ENCODE results near the gene FUT8. TPM values are rescaled to one million over a fixed set of nuclear protein-coding genes. Genes with fewer than 3 reads are reported as not detected.

The FUT8 gene
- total RNA-seq, 1 experiment from 2014 or later, result 11.8 TPM

- H3K27me3 Mint-ChIP-seq (ENCODE audit: insufficient read depth, unreplicated experiment), result no peaks in the 10 kb centered on the region
- POLR2A ChIA-PET, result interaction anchor here (0.9 kb wide), 1 partner anchor 8 kb away, joined by 5 read pairs; no protein-coding TSS in a partner anchor
- no peak for DNase-seq (ENCODE audit: unreplicated experiment)
- no peak overlapping the region for H3K27ac Mint-ChIP-seq (ENCODE audit: low read depth, unreplicated experiment)
- intact Hi-C loops (cut with micrococcal nuclease), result no loop called here
- no peaks in the 10 kb centered on the region for H3K36me3 Mint-ChIP-seq (ENCODE audit: insufficient read depth, unreplicated experiment)
- H3K4me1 Mint-ChIP-seq (ENCODE audit: insufficient read depth, unreplicated experiment), result peaks cover 9% of the 10 kb centered on the region
- BruUV-seq (replicated peaks), result no TSS peak
- CTCF ChIA-PET, result no interaction called here
- no peaks in the 10 kb centered on the region for H3K9me3 Mint-ChIP-seq (ENCODE audit: unreplicated experiment)
- no peak overlapping the region for H3K4me3 Mint-ChIP-seq (ENCODE audit: unreplicated experiment)
- no peak for TF ChIP-seq CTCF (IDR thresholded peaks at IDR 0.05; ENCODE audit: unreplicated experiment)
Measured at GRCh38 chr14:65421201-65421981, 8.9 kb downstream of the FUT8 start.

- CTCF ChIA-PET, result interaction anchor here (0.7 kb wide), 1 partner anchor 539 kb away, joined by 3 read pairs; no protein-coding TSS in a partner anchor
- no peak for DNase-seq (ENCODE audit: unreplicated experiment)
- BruUV-seq (replicated peaks), result no TSS peak
- peaks cover 9% of the 10 kb centered on the region for H3K4me1 Mint-ChIP-seq (ENCODE audit: insufficient read depth, unreplicated experiment)
- no peaks in the 10 kb centered on the region for H3K9me3 Mint-ChIP-seq (ENCODE audit: unreplicated experiment)
- H3K36me3 Mint-ChIP-seq (ENCODE audit: insufficient read depth, unreplicated experiment), result no peaks in the 10 kb centered on the region
- no peak for TF ChIP-seq CTCF (IDR thresholded peaks at IDR 0.05; ENCODE audit: unreplicated experiment)
- intact Hi-C loops (cut with micrococcal nuclease), result no loop called here
- POLR2A ChIA-PET, result interaction anchor here (0.9 kb wide), 1 partner anchor 9 kb away, joined by 5 read pairs; no protein-coding TSS in a partner anchor
- no peak overlapping the region for H3K27ac Mint-ChIP-seq (ENCODE audit: low read depth, unreplicated experiment)
- H3K27me3 Mint-ChIP-seq (ENCODE audit: insufficient read depth, unreplicated experiment), result no peaks in the 10 kb centered on the region
- H3K4me3 Mint-ChIP-seq (ENCODE audit: unreplicated experiment), result no peak overlapping the region
Measured at GRCh38 chr14:65422088-65422834, 9.7 kb downstream of the FUT8 start.

GRCh38 chr14:65423982-65424381, 11.5 kb downstream of the FUT8 start:
- no peak overlapping the region for H3K27ac Mint-ChIP-seq (ENCODE audit: low read depth, unreplicated experiment)
- BruUV-seq (replicated peaks), result no TSS peak
- intact Hi-C loops (cut with micrococcal nuclease), result no loop called here

More at GRCh38 chr14:65423982-65424381, 11.5 kb downstream of the FUT8 start:
- POLR2A ChIA-PET, result interaction anchor here (0.5 to 1.0 kb wide), 3 partner anchors 9 to 297 kb away, joined by 3 to 4 read pairs (median 4); no protein-coding TSS in a partner anchor
- Mint-ChIP-seq H3K27me3 (ENCODE audit: insufficient read depth, unreplicated experiment) (no peaks in the 10 kb centered on the region), H3K4me3 (ENCODE audit: unreplicated experiment) (no peak overlapping the region), H3K4me1 (ENCODE audit: insufficient read depth, unreplicated experiment) (peaks cover 16% of the 10 kb centered on the region), H3K9me3 (ENCODE audit: unreplicated experiment) (no peaks in the 10 kb centered on the region), H3K36me3 (ENCODE audit: insufficient read depth, unreplicated experiment) (no peaks in the 10 kb centered on the region)
- TF ChIP-seq CTCF (IDR thresholded peaks at IDR 0.05; ENCODE audit: unreplicated experiment), result no peak
- no peak for DNase-seq (ENCODE audit: unreplicated experiment)
- CTCF ChIA-PET, result interaction anchor here (0.7 to 1.4 kb wide), 2 partner anchors 9 to 10 kb away, joined by 4 read pairs; no protein-coding TSS in a partner anchor

Measured in MCF 10A (cell line).